Esophagus muscularis mucosa (tissue), 4 donors: ENCODE data around the gene RFK. TPM values are rescaled to one million over a fixed set of nuclear protein-coding genes. Genes with fewer than 3 reads are reported as not detected.
"Not testable (repeated sequence)": the region's sequence is repeated elsewhere in the genome, so short reads cannot be mapped to it uniquely, and the experiment has no call there.

Source experiments
- DNase-seq: peaks from one replicate; pipeline ENCODE4 v3.0.0-alpha.2; 2017; ENCODE audit errors: extremely low spot score
- H3K27ac ChIP-seq, 4 donors: fragments of 200-600 bp; sonication (generic); replicated peaks in 1 of 4; 1 replicate in 3 of 4; 2 replicates in 1 of 4; pipeline ENCODE4 v1.5.1; 2016 to 2019; ENCODE audit warnings: mild to moderate bottlenecking in 1 of 4
- H3K27me3 ChIP-seq, 4 donors: fragments of 200-600 bp; sonication (generic); one replicate each; pipeline versions ENCODE4 v1.5.1 to v1.6.0; 2016 to 2019
- H3K36me3 ChIP-seq, 4 donors: fragments of 200-600 bp; sonication (generic); one replicate each; pipeline ENCODE4 v1.5.1; 2016 to 2019
- H3K4me1 ChIP-seq, 4 donors: fragments of 200-600 bp; sonication (generic); one replicate each; pipeline ENCODE4 v1.5.1; 2016 to 2019
- H3K4me3 ChIP-seq, 4 donors: fragments of 200-600 bp; sonication (generic); 1 replicate in 2 of 4; 2 replicates in 2 of 4; pipeline ENCODE4 v1.5.1; 2016 to 2019; ENCODE audit warnings: mild to moderate bottlenecking in 4 of 4, moderate library complexity in 1 of 4
- H3K9me3 ChIP-seq, 4 donors: fragments of 200-600 bp; sonication (generic); 1 replicate in 3 of 4; 2 replicates in 1 of 4; pipeline ENCODE4 v1.5.1; 2016 to 2019
- CTCF ChIP-seq, 3 experiments: fragments of 200-600 bp in 2 of 3; fragments of 450-650 bp in 1 of 3; sonication (generic) in 2 of 3; IDR thresholded peaks; one replicate each; pipeline ENCODE4 v1.5.1; 2017 to 2019; ENCODE audit warnings: antibody characterized with exemption in 3 of 3, mild to moderate bottlenecking in 2 of 3, moderate library complexity in 1 of 3
- EP300 ChIP-seq: sonication (generic); formaldehyde crosslinking; IDR thresholded peaks from one replicate; pipeline ENCODE4 v1.6.1; 2017; ENCODE audit warnings: antibody characterized with exemption
- POLR2A ChIP-seq: fragments of 450-650 bp; IDR thresholded peaks from one replicate; pipeline ENCODE4 v1.6.1; 2017; ENCODE audit warnings: antibody characterized with exemption, moderate library complexity, mild to moderate bottlenecking, low read depth
- POLR2AphosphoS5 ChIP-seq, 2 donors: sonication (generic); formaldehyde crosslinking; IDR thresholded peaks; one replicate each; pipeline ENCODE4 v1.6.1; 2017; ENCODE audit warnings: antibody characterized with exemption in 2 of 2
- WGBS: methylation state at CpG from one replicate; pipeline ENCODE4 v1.1.5; 2018; 5-methylcytosine and 5-hydroxymethylcytosine counted together
- intact Hi-C: fragments of 100-400 bp; cut with DNase I; formaldehyde crosslinking; loops from one replicate; pipeline ENCODE4 v1.15.1; 2023
- total RNA-seq, 4 donors: library from RNA; depleted of rRNA; stranded (reverse); fragments of >200 nt; gene quantifications; one replicate each; pipeline versions ENCODE4 v1.1.0 to v1.2.1, GENCODE V29; 2016

RFK gene
- 10 to 100 TPM; 19.1 to 27.3 (median 19.6) TPM for total RNA-seq

DNA sequence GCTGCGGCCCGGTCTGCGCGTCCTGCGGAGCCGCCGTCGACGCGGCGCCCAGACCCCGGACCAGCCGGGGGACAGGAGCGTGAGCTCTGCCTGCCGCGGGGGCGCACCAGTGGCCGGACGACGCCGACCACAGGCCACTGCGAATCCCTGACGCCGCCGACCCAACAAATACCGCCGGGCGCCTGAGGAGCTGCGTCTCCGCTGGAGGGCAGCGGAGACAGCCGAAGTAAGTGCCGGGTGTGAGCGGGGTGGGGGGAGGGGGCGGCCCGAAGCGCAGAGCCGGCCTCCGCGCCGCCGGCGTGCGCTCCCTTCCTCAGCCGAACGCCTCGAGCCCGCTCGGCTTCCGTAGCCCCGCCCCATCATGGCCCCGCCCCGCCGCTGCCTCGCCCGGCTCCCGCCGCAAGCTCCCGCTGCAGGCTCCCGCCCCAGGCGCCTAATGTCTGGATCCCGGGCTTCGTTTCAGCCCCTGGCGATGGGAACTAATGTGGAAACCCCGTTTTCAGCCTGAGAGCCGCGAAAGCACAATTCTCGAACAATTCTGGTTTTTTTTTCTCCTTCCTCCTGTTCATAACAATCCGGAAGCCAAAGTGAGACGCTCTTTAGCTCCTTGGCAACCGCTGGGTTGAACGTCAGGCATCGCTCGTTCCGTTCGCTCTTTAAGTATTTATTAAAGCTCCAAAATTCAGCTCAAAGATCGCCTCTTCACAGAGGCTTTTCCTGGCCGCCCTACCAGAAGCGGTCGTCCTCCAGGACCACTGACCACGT lies at the start of gene RFK:
RFK (minus strand) TSS at position 232 of the 765 bp plus-strand sequence. CDS start 255 bp downstream, outside the sequence.
- peak within 1 kb of the TSS; percentile 83 to 98 (median 92) for H3K4me3 ChIP-seq
- no peaks in the 10 kb centered on the region for H3K27me3 ChIP-seq
- under 1% methylated on average over 43 of the region's 81 CpGs for WGBS
- peak; percentile 98 for DNase-seq
- H3K27ac ChIP-seq, result peak within 1 kb of the TSS; percentile 86 to 97 (median 94)
- intact Hi-C loops, result no loop called here
- H3K9me3 ChIP-seq, result peaks cover 0 to 4% (median 0%) of the 10 kb centered on the region in 4 donors
- peaks cover 0 to 3% (median under 1%) of the 10 kb centered on the region in 4 donors for H3K36me3 ChIP-seq
- peaks cover 15 to 25% (median 21%) of the 10 kb centered on the region in 4 donors for H3K4me1 ChIP-seq
- TF ChIP-seq POLR2AphosphoS5 (IDR thresholded peaks at IDR 0.05) (peak; percentile 52 to 84), POLR2A (peak; percentile 11), EP300 (no peak), CTCF (IDR thresholded peaks at IDR 0.05) (peak; percentile 51 to 65 (median 57))

DNA sequence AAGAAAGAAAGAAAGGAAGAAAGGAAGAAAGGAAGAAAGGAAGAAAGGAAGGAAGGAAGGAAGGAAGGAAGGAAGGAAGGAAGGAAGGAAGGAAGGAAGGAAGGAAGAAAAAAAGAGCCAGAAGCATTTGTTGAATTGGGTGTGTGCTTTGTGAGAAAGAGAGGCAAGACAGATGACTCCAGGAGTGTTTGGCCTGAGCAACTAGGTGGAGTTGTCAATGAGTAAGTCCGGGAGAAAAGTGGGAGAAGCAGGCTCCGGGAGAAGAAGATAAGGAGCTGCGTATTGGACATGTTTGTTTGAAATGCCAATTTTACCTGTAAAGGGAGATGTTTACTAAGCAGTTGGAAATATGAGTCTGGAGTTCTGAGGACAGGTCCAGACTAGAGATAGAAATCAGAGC lies 49.7 kb upstream of the RFK start:
- H3K4me1 ChIP-seq, result peaks cover 0 to 7% (median 3%) of the 10 kb centered on the region in 4 donors
- no peaks in the 10 kb centered on the region for H3K9me3 ChIP-seq
- H3K27ac ChIP-seq, result no peak overlapping the region
- H3K36me3 ChIP-seq, result no peaks in the 10 kb centered on the region
- WGBS, result 69% methylated on average over 3 of the region's 3 CpGs
- H3K4me3 ChIP-seq, result no peak overlapping the region
- intact Hi-C loops, result no loop called here
- TF ChIP-seq POLR2AphosphoS5 (IDR thresholded peaks at IDR 0.05) (no peak), EP300 (no peak), POLR2A (no peak), CTCF (IDR thresholded peaks at IDR 0.05) (no peak)
- no peak for DNase-seq
- peaks cover 0 to 3% (median 0%) of the 10 kb centered on the region in 4 donors for H3K27me3 ChIP-seq

- intact Hi-C loops, result no loop called here
- WGBS, result 85% methylated on average over 10 of the region's 10 CpGs
- no peaks in the 10 kb centered on the region for H3K27me3 ChIP-seq
Observed at GRCh38 chr9:76441551-76442322, 47.5 kb upstream of the RFK start.

DNA sequence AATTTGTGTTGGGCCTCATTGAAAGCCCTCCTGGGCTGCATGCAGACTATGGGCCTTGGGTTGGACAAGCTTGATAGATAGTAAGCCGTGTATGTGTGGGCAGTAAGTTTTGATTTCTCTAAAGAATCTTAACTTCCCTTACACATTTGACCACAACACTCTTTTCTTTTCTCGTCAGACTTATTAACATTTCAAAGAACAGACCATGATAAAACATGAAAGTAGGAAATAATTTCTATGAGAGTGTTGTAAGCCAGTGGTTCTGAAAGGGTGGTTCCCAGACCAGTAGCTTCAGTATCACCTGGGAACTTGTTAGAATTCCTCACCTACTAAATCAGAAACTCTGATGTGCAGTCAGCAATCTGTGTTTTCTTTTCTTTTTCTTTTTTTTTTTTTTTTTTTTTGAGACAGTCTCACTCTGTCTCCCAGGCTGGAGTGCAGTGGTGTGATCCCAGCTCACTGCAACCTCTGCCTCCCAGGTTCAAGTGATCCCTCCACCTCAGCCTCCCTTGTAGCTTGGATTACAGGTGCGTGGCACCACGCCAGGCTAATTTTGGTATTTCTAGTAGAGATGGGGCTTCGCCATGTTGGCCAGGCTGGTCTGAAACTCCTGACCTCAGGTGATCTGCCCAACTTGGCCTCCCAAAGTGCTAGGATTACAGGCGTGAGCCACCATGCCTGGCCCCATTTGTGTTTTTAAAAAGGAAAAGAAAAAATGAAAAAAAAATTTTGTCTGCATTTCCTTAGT lies 44.8 kb upstream of the RFK start:
- intact Hi-C loops, result no loop called here
- Histone ChIP-seq H3K27me3 (no peaks in the 10 kb centered on the region), H3K4me1 (no peaks in the 10 kb centered on the region), H3K27ac (no peak overlapping the region), H3K36me3 (no peaks in the 10 kb centered on the region), H3K4me3 (no peak overlapping the region), H3K9me3 (no peaks in the 10 kb centered on the region)
- TF ChIP-seq POLR2A (no peak), EP300 (no peak), POLR2AphosphoS5 (IDR thresholded peaks at IDR 0.05) (no peak), CTCF (IDR thresholded peaks at IDR 0.05) (no peak)
- no peak for DNase-seq
- WGBS, result 82% methylated on average over 6 of the region's 6 CpGs

More at GRCh38 chr9:76441551-76442322, 47.5 kb upstream of the RFK start:
- no peaks in the 10 kb centered on the region for H3K9me3 ChIP-seq
- no peak overlapping the region for H3K4me3 ChIP-seq
- no peaks in the 10 kb centered on the region for H3K4me1 ChIP-seq
- TF ChIP-seq CTCF (IDR thresholded peaks at IDR 0.05) (no peak), POLR2AphosphoS5 (IDR thresholded peaks at IDR 0.05) (no peak), EP300 (no peak), POLR2A (no peak)
- DNase-seq, result no peak
- no peaks in the 10 kb centered on the region for H3K36me3 ChIP-seq
- H3K27ac ChIP-seq, result no peak overlapping the region

DNA sequence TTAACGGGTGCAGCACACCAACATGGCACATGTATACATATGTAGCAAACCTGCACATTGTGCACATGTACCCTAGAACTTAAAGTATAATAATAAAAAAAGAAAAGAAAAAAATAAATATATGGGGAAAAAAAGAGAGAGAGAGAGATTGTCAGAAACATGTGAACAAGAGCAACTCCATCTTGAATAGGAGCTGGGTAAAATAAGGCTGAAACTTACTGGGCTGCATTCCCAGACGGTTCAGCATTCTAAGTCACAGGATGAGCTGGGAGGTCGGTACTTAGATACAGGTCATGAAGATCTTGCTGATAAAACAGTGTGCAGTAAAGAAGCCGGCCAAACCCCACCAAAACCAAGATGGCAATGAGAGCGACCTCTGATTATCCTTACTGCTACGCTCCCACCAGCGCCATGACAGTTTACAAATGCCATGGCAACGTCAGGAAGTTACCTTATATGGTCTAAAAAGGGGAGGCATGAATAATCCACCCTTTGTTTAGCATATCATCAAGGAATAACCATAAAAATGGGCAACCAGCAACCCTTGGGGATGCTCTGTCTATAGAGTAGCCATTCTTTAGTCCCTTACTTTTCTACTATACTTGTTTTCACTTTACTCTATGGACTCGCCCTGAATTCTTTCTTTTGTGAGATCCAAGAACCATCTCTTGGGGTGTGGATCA lies 42.9 kb upstream of the RFK start:
- intact Hi-C loops, H3K27ac ChIP-seq, H3K36me3 ChIP-seq, H3K9me3 ChIP-seq, DNase-seq, H3K4me3 ChIP-seq, H3K27me3 ChIP-seq, H3K4me1 ChIP-seq: not testable (repeated sequence)
- 81% methylated on average over 9 of the region's 9 CpGs for WGBS

DNA sequence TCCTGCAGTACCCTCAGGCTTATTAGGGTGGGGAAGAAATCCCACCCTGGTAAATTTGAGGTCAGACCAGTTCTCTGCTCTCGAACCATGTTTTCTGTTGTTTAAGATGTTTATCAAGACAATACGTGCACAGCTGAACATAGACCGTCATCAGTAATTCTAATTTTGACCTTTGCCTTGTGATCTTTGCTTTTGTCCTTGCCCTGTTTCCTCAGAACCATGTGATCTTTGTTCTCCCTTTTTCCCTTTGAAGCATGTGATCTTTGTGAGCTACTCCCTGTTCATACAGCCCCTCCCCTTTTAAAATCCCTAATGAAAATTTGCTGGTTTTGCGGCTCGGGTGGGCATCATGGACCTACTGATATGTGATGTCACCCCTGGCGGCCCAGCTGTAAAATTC lies 40.7 kb upstream of the RFK start:
- H3K9me3 ChIP-seq, H3K27me3 ChIP-seq, DNase-seq, H3K4me1 ChIP-seq, H3K27ac ChIP-seq, H3K36me3 ChIP-seq, intact Hi-C loops, H3K4me3 ChIP-seq: not testable (repeated sequence)
- WGBS, result 92% methylated on average over 6 of the region's 6 CpGs
